GM19025 (cell line): ENCODE data around the gene AP2S1.
"Not testable (repeated sequence)": the region's sequence is repeated elsewhere in the genome, so short reads cannot be mapped to it uniquely, and the experiment has no call there.

Experiments
- ATAC-seq: cut with Tn5 transposase; IDR thresholded peaks from one replicate; pipeline ENCODE4 v1.9.1; 2021; ENCODE audit warnings: mild to moderate bottlenecking, low read depth, moderate library complexity; ENCODE audit not compliant: unreplicated experiment

AP2S1 gene

DNA sequence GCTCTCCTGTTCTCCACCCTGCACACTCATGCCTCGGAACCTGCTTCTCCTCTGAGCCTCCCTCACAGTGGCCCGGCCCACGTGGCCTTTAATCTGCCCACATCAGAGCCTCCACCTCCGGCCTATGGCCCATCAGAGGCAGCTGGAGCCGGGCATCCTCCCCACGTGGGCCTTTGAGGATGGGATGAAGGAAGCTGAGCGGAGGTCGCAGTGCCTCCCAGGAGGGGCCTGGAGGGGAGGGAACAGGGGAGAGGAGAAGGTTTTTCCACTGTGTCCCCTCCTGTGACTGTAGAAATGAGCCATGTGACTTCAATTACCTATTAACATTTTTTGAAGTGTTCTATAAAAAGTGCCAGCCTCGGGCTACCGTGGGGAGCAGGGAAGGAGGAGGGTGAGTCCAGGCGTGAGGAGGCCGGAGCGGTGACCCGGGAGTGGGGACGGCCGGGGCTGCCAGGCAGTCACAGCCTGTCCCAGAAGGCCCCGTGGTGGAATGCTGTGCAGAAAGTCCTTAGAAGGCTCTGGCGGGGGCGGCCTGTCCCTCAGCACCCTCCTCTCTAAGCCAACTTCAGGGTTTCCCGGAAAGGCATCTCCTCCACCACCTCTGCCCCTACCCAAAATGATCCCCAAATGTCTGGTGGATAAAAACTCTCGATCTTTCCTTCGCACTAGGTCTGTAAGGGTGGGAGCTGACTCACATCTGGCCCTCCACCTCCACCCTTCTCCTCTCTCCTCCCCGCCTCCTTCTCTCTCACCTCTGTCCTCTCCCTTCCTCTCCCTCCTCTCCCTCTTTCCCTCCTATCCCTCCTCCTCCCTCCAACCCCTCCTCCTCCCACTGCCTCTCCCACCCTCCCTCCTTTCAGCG is 37.4 kb downstream of the AP2S1 start:
- no peak for ATAC-seq

GRCh38 chr19:46809534-46810272 is 40.9 kb downstream of the AP2S1 start:
- ATAC-seq: no peak

- no peak for ATAC-seq
Measured at GRCh38 chr19:46806656-46807055, 44.0 kb downstream of the AP2S1 start.

DNA sequence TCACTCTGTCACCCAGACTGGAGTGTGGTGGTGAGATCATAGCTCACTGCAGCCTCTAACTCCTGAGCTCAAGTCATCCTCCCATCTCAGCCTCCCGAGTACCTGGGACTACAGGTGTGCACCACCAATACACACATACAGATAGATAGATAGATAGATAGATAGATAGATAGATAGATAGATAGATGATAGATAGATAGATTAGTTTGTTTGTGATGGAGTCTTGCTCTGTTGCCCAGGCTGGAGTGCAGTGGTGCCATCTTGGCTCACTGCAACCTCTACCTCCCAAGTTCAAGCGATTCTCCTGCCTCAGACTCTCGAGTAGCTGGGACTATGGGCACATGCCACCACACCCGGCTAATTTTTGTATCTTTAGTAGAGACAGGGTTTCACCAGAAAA is 46.2 kb downstream of the AP2S1 start:
- not testable (repeated sequence) for ATAC-seq

GRCh38 chr19:46803555-46803954 is 47.1 kb downstream of the AP2S1 start:
- ATAC-seq: no peak

GRCh38 chr19:46802152-46802551 is 48.5 kb downstream of the AP2S1 start:
- no peak for ATAC-seq

- no peak for ATAC-seq
Measured at GRCh38 chr19:46798713-46799112, 51.9 kb downstream of the AP2S1 start.

- no peak for ATAC-seq
Measured at GRCh38 chr19:46797881-46798280, 52.8 kb downstream of the AP2S1 start.

DNA sequence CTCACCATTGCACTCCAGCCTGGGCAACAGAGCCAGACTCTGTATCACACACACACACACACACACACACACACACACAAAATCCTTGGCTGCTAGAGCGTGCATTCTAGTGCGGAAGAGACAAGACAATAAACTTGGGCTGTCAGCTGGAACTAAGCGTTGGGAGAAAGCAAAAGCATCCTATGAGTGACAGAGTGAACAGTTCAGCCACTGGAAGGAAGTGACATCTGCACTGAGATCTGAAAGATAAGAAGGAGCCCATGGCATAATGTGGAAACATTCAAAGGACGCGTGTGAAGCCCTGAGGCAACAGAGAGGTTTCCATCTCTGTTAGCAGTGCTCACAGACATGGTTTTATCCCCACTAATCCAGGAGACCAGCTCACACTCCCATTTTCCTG is 58.7 kb downstream of the AP2S1 start:
- ATAC-seq: no peak

DNA sequence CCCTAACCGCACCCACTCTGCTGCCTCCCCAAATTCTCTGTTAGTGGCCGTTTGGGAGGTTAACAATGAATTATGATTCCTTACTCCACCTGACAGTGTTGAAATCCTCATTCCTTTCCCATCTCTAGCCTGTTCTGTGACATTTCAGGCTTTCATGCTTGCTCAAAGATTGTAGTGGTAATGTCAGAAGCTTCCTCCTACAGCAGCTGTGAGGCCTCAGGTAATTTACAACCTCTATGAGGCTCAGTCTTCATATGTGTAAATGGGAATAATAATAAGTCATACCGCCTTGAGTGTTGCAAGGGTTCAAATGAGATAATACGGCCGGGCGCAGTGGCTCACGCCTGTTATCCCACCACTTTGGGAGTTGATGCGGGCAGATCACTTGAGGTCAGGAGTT is 61.3 kb downstream of the AP2S1 start:
- no peak for ATAC-seq

GRCh38 chr19:46788968-46789338 is 61.7 kb downstream of the AP2S1 start:
- ATAC-seq: no peak

DNA sequence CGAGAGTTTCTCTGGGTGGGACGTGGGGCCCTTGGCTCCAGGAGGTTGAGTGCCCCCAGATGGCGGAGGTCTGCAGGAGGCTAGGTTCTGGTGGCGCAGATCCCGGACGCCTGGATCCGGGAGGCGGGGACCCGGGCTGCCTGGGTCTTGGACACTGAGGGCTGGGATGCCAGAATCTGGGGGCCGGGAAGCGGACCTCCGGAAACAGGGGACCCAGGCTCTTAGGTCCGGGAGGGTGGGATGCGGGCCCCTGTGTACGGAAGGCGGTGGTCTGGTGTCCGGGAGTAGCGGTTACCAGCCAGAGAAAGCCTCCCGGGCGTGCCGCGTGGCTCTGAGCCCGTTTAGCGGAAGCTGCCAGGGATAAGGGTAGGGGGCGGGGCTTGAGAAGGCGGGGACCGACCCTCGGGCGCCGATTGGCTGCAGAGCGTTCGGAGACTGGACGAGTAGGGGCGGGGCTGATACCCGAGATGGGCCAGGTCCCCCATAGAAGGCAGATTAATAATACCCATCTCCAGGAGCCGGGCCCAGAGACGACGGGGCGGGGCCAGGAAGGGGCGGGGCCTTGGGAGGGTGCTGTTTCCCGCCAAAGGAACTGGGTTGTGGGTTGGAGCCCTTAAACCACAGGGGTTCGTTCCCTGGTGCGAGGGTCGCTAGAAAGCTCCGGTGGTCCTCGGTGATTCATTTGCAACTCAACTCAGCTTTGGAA is 62.2 kb downstream of the AP2S1 start, which contains the start of gene SLC1A5:
Gene SLC1A5 (minus strand): TSS at position 333 of the 706 bp plus-strand sequence. CDS start 629 bp downstream, outside the sequence.
- ATAC-seq: peak; percentile 54
